Neural progenitor cell (in vitro differentiated cells): Measurements from ENCODE around the gene CSTF3.

Experiments
- EZH2 ChIP-seq: fragments of 200-600 bp; sonication (generic); IDR thresholded peaks from 2 replicates; pipeline ENCODE4 v1.6.1; 2017; ENCODE audit warnings: antibody characterized with exemption, mild to moderate bottlenecking, moderate library complexity
- EZH2phosphoT487 ChIP-seq: fragments of 200-600 bp; sonication (generic); IDR thresholded peaks from 2 replicates; pipeline ENCODE4 v1.6.1; 2017; ENCODE audit warnings: antibody characterized with exemption
- TF ChIP-seq, protein P1 (sequence below): fragments of 200-600 bp; sonication (generic); IDR thresholded peaks from 2 replicates; pipeline ENCODE4 v1.5.1; 2017; ENCODE audit warnings: antibody characterized with exemption, mild to moderate bottlenecking

DNA sequence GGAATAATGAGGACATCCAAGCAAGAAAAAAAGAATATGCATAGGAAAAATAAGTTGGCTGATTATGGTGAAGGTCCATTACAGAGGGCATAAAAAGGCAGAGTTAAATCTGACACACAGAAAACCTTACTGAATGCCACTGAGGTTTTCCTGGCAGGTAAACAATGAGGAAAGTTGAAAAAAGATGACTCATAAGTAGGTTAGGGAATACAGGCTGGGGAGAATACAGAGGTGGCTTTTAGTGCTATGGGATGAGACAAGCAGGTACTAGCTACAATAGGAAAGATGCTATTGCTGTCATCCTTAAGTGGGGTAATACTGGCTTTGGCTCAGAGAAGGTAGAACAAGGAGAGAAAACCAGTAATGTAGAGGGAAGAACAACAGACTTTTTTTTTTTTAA, 44.7 kb downstream of the CSTF3 start:
- TF ChIP-seq, protein P1, sequence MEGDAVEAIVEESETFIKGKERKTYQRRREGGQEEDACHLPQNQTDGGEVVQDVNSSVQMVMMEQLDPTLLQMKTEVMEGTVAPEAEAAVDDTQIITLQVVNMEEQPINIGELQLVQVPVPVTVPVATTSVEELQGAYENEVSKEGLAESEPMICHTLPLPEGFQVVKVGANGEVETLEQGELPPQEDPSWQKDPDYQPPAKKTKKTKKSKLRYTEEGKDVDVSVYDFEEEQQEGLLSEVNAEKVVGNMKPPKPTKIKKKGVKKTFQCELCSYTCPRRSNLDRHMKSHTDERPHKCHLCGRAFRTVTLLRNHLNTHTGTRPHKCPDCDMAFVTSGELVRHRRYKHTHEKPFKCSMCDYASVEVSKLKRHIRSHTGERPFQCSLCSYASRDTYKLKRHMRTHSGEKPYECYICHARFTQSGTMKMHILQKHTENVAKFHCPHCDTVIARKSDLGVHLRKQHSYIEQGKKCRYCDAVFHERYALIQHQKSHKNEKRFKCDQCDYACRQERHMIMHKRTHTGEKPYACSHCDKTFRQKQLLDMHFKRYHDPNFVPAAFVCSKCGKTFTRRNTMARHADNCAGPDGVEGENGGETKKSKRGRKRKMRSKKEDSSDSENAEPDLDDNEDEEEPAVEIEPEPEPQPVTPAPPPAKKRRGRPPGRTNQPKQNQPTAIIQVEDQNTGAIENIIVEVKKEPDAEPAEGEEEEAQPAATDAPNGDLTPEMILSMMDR, result no peak
- no peak for TF ChIP-seq EZH2
- no peak for TF ChIP-seq EZH2phosphoT487
